Mucosa of gallbladder (tissue), 1 donor: ENCODE measurements around the gene BID. TPM values are rescaled to one million over a fixed set of nuclear protein-coding genes. Genes with fewer than 3 reads are reported as not detected.
"Not testable (repeated sequence)": the region's sequence is repeated elsewhere in the genome, so short reads cannot be mapped to it uniquely, and the experiment has no call there.

Experiments used
- DNase-seq: peaks from one replicate; pipeline ENCODE4 v3.0.0-alpha.2; 2020; ENCODE audit warnings: low spot score
- total RNA-seq: library from RNA; stranded (reverse); gene quantifications from one replicate; pipeline ENCODE4 v1.2.1, GENCODE V29; 2021
- donor health status: DM: no; HTN: no; CAD: no.

The BID gene
- total RNA-seq, 1 donor from 2014 or later, result 27.1 TPM

- DNase-seq, result no peak
These were observed 70.5 kb downstream of the BID start for GRCh38 chr22:17703811-17704210.

- no peak for DNase-seq
These were observed 73.5 kb downstream of the BID start for GRCh38 chr22:17700778-17701177.

- DNase-seq, result no peak
These were observed 74.5 kb downstream of the BID start for GRCh38 chr22:17699696-17700340.

GRCh38 chr22:17698948-17699347, 75.3 kb downstream of the BID start:
- DNase-seq, result no peak

GRCh38 chr22:17698276-17698675, 76.0 kb downstream of the BID start:
- DNase-seq, result not testable (repeated sequence)

- not testable (repeated sequence) for DNase-seq
These were observed 77.1 kb downstream of the BID start for GRCh38 chr22:17697196-17697595.

GRCh38 chr22:17695986-17696385, 78.3 kb downstream of the BID start:
- DNase-seq, result no peak

- no peak for DNase-seq
These were observed 79.5 kb downstream of the BID start for GRCh38 chr22:17694752-17695151.

GRCh38 chr22:17694193-17694592, 80.1 kb downstream of the BID start:
- no peak for DNase-seq

GRCh38 chr22:17692841-17693240, 81.4 kb downstream of the BID start:
- DNase-seq, result no peak

- DNase-seq, result no peak
These were observed 90.0 kb downstream of the BID start for GRCh38 chr22:17684245-17684644.

Other genes with a start within 250 kb of the BID start
- gene SLC25A18, start 211.0 kb downstream of the BID start, total RNA-seq, result 0.92 TPM
- 114 TPM for gene ATP6V1E1, start 145.7 kb downstream of the BID start, total RNA-seq
- 53.9 TPM for gene BCL2L13, start 135.7 kb downstream of the BID start, total RNA-seq